AG04449 (cell line): ENCODE results near the gene DNAI1.

Experiments used
- CTCF ChIA-PET: fragments of 350-600 bp; formaldehyde crosslinking; extraction: SDS; loops from one replicate; lab custom pipeline; 2021; ENCODE audit warnings: antibody characterized with exemption; lab: Yijun Ruan, JAX
- POLR2A ChIA-PET: fragments of 400-600, 350-600 bp; formaldehyde crosslinking; extraction: SDS; loops from one replicate; lab custom pipeline; 2020; ENCODE audit warnings: antibody characterized with exemption, inconsistent platforms; lab: Yijun Ruan, JAX
- DNase-seq: peaks from one replicate; pipeline ENCODE4 v3.0.0-alpha.2; 2010; ENCODE audit warnings: low read depth, low spot score
- H3K4me3 ChIP-seq: 2 replicates; pipeline ENCODE4 v1.5.1; 2011; ENCODE audit warnings: low read depth, mild to moderate bottlenecking, control low read depth, low read length
- TF ChIP-seq, protein P1 (sequence below): IDR thresholded peaks from one replicate; pipeline ENCODE4 v1.5.1; 2011; ENCODE audit warnings: mild to moderate bottlenecking, moderate library complexity, low read length, control low read depth, inconsistent platforms; ENCODE audit not compliant: insufficient read depth; ENCODE audit errors: missing control alignments

Gene DNAI1

DNA sequence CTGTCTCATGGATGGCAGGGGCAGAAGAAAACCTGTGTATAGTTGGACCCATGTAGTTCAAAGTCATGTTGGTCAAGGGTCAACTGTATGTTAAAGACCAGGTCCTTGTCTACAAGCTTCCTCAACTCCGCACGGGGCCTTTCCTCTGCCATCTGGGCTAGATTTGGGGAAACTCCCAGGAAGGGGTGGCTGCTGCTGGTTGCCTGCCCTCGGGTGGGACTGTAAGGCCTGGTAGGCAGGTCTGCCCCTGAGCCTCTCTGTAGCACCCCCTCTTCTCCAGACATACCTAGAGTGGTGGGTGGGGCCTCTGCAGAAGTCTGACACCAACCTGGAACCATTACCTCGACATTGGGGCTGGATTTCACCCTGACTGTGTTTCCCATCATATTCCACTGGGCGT lies 49.0 kb downstream of the DNAI1 start:
- ChIA-PET CTCF (interaction anchor here (1.1 to 15.2 kb wide), 2 partner anchors 48 to 104 kb away, joined by 4 to 193 read pairs; no protein-coding TSS in a partner anchor), POLR2A (no interaction called here)
- H3K4me3 ChIP-seq = no peak overlapping the region
- DNase-seq = no peak
- TF ChIP-seq, protein P1, sequence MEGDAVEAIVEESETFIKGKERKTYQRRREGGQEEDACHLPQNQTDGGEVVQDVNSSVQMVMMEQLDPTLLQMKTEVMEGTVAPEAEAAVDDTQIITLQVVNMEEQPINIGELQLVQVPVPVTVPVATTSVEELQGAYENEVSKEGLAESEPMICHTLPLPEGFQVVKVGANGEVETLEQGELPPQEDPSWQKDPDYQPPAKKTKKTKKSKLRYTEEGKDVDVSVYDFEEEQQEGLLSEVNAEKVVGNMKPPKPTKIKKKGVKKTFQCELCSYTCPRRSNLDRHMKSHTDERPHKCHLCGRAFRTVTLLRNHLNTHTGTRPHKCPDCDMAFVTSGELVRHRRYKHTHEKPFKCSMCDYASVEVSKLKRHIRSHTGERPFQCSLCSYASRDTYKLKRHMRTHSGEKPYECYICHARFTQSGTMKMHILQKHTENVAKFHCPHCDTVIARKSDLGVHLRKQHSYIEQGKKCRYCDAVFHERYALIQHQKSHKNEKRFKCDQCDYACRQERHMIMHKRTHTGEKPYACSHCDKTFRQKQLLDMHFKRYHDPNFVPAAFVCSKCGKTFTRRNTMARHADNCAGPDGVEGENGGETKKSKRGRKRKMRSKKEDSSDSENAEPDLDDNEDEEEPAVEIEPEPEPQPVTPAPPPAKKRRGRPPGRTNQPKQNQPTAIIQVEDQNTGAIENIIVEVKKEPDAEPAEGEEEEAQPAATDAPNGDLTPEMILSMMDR = no peak

DNA sequence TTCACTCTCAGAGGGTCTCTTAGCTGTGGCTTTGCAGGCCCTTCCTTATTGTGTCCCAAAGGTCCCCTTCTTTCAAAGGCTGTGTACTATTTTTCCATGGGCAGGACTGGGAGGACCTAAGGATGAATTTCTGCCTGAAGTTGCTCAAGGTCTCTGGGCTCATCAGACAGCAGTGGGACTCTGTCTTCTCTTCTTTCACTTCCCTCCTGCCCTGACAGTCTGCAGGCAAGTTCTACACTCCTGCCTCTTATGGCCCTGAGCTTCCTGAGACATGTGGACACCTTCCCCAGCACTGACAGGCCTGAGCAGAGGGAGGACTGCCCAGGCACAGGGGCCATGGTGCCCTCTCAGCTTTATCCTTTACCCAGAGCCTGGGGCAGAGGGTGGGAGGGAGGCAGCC lies 49.4 kb downstream of the DNAI1 start:
- CTCF ChIA-PET = interaction anchor here (1.0 to 1.1 kb wide), 2 partner anchors 48 to 102 kb away, joined by 3 to 4 read pairs; no protein-coding TSS in a partner anchor
- no peak overlapping the region for H3K4me3 ChIP-seq
- no peak for DNase-seq
- POLR2A ChIA-PET = no interaction called here
- TF ChIP-seq, protein P1 = no peak

DNA sequence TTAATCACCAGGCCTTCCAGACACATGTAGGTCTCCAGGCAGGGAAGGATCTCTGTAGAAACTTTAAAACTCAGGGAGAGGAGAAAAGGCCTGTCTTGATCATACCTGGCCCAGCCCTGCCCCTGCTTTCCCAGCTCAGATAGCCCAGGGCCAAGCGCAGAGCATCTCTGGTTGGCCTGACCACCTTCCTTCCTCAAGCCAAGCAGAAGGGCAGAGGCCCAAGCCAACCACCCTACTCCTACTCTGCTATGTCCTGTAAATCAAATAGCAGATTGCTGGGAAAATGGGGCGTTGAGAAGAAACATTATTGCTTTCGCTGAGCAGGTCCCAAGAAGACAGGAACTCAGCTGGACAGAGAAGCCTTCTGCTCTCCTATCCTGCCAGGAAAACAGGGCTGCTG lies 49.9 kb downstream of the DNAI1 start:
- H3K4me3 ChIP-seq = no peak overlapping the region
- POLR2A ChIA-PET = no interaction called here
- no peak for DNase-seq
- CTCF ChIA-PET = interaction anchor here (1.0 kb wide), 1 partner anchor 103 kb away, joined by 3 read pairs; no protein-coding TSS in a partner anchor
- TF ChIP-seq, protein P1 = no peak

DNA sequence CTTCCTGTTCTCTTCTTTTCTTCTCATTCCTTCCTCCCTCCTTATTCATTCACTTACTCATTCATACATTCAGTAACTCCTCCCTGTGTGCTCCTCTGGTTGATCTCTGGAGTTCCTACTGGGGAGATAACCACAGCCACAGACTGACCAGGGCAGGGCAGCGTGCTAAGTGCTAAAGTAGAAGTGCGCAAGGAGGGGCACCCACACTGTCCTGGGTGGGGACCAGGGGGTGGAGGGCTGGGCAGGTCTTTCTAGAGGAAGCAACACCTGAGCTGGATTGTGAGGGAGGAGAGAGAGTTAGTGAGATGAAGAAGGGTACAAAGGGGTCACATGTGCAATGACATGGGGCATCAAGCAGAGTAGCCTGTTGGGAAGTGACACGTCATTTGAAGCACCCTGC lies 50.3 kb downstream of the DNAI1 start:
- CTCF ChIA-PET = interaction anchor here (1.0 to 11.1 kb wide), 2 partner anchors 7 to 103 kb away, joined by 3 to 97 read pairs; no protein-coding TSS in a partner anchor
- DNase-seq = no peak
- POLR2A ChIA-PET = no interaction called here
- TF ChIP-seq, protein P1 = no peak
- H3K4me3 ChIP-seq = no peak overlapping the region

DNA sequence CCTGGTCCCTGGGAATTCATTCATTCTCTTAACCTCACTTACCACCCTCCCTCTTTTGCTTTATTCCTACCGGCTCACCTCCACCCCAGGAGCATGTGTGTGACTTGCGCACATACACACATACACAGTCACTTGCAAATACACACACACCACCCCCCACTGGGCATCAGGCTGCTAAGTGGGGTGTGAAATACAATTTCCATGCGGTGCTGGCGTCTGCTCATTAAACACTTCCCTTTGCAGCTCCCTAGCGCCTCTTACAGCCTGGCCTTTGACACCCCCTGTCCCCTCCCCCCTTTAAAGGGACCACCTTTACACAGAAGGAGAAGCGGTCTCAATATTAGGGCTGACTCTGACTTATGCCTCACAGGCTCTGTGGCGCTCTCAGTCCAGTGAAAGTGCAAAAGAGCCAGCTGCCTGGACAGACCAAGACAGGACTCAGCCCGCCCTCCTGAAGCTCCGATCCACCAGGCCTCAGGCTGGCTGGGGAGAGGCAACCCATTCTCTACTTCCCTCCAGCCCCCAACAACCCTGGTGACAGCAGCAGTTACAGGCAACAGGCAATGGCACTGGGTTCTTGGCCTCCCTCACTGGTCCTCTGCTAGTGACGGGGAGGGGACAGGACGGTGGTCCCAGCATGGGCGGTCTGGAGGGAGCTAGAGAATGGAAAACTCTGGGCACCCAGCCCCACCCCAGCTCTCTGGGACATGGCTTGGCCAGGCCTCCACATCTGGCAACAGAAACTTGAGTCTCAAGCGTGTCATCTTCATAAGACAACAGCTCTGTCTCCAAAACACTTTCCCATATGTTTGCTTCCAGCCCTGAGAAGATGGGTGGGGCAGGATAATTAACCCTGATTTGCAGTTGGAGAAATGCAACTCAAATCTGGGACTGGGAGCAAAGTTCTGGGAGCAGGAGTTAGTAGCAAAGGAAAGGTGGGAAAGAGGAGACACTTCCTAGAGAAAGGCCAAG lies 52.2 kb downstream of the DNAI1 start:
- H3K4me3 ChIP-seq = no peak overlapping the region
- TF ChIP-seq, protein P1 = no peak
- CTCF ChIA-PET = interaction anchor here (1.8 to 11.1 kb wide), 3 partner anchors 9 to 107 kb away, joined by 7 to 97 read pairs (median 9); no protein-coding TSS in a partner anchor
- DNase-seq = no peak
- POLR2A ChIA-PET = no interaction called here
